ENCODE measurements around the gene CALHM5.

The CALHM5 gene

GRCh38 chr6:116524236-116524635, 12.8 kb downstream of the CALHM5 start:
- H3K36me3 Mint-ChIP-seq (ENCODE audit: low read depth), result no peaks in the 10 kb centered on the region
- no peaks in the 10 kb centered on the region for H3K4me1 Mint-ChIP-seq (ENCODE audit: low read depth)
- H3K27ac Mint-ChIP-seq, result no peak overlapping the region
- no peak overlapping the region for H3K4me3 Mint-ChIP-seq
- no peaks in the 10 kb centered on the region for H3K27me3 Mint-ChIP-seq
- no peaks in the 10 kb centered on the region for H3K9me3 Mint-ChIP-seq

GRCh38 chr6:116528133-116528532, 16.7 kb downstream of the CALHM5 start:
- Mint-ChIP-seq H3K36me3 (ENCODE audit: low read depth) (no peaks in the 10 kb centered on the region), H3K4me3 (no peak overlapping the region), H3K9me3 (no peaks in the 10 kb centered on the region), H3K4me1 (ENCODE audit: low read depth) (no peaks in the 10 kb centered on the region), H3K27ac (no peak overlapping the region), H3K27me3 (peaks cover 5% of the 10 kb centered on the region)

GRCh38 chr6:116528780-116529179, 17.3 kb downstream of the CALHM5 start:
- no peaks in the 10 kb centered on the region for H3K4me1 Mint-ChIP-seq (ENCODE audit: low read depth)
- no peak overlapping the region for H3K27ac Mint-ChIP-seq
- H3K4me3 Mint-ChIP-seq, result no peak overlapping the region
- H3K9me3 Mint-ChIP-seq, result no peaks in the 10 kb centered on the region
- H3K27me3 Mint-ChIP-seq, result peaks cover 5% of the 10 kb centered on the region
- no peaks in the 10 kb centered on the region for H3K36me3 Mint-ChIP-seq (ENCODE audit: low read depth)

GRCh38 chr6:116529466-116530290, 18.2 kb downstream of the CALHM5 start:
- no peaks in the 10 kb centered on the region for H3K36me3 Mint-ChIP-seq (ENCODE audit: low read depth)
- H3K27ac Mint-ChIP-seq, result no peak overlapping the region
- H3K4me1 Mint-ChIP-seq (ENCODE audit: low read depth), result no peaks in the 10 kb centered on the region
- no peak overlapping the region for H3K4me3 Mint-ChIP-seq
- H3K27me3 Mint-ChIP-seq, result peaks cover 5% of the 10 kb centered on the region
- no peaks in the 10 kb centered on the region for H3K9me3 Mint-ChIP-seq

GRCh38 chr6:116530436-116530835, 19.0 kb downstream of the CALHM5 start:
- Mint-ChIP-seq H3K9me3 (no peaks in the 10 kb centered on the region), H3K4me1 (ENCODE audit: low read depth) (no peaks in the 10 kb centered on the region), H3K27ac (no peak overlapping the region), H3K4me3 (no peak overlapping the region), H3K36me3 (ENCODE audit: low read depth) (no peaks in the 10 kb centered on the region), H3K27me3 (peaks cover 5% of the 10 kb centered on the region)

GRCh38 chr6:116531675-116532570, 20.5 kb downstream of the CALHM5 start:
- Mint-ChIP-seq H3K4me3 (no peak overlapping the region), H3K27ac (no peak overlapping the region), H3K27me3 (peaks cover 5% of the 10 kb centered on the region), H3K4me1 (ENCODE audit: low read depth) (no peaks in the 10 kb centered on the region), H3K9me3 (no peaks in the 10 kb centered on the region), H3K36me3 (ENCODE audit: low read depth) (no peaks in the 10 kb centered on the region)

- Mint-ChIP-seq H3K27ac (no peak overlapping the region), H3K4me3 (no peak overlapping the region), H3K4me1 (ENCODE audit: low read depth) (no peaks in the 10 kb centered on the region), H3K9me3 (no peaks in the 10 kb centered on the region), H3K27me3 (peaks cover 5% of the 10 kb centered on the region), H3K36me3 (ENCODE audit: low read depth) (no peaks in the 10 kb centered on the region)
These were observed 22.0 kb downstream of the CALHM5 start for GRCh38 chr6:116533233-116533957.

GRCh38 chr6:116535109-116535508, 23.7 kb downstream of the CALHM5 start:
- Mint-ChIP-seq H3K9me3 (no peaks in the 10 kb centered on the region), H3K4me3 (no peak overlapping the region), H3K27ac (no peak overlapping the region), H3K27me3 (peaks cover 5% of the 10 kb centered on the region), H3K4me1 (ENCODE audit: low read depth) (no peaks in the 10 kb centered on the region), H3K36me3 (ENCODE audit: low read depth) (no peaks in the 10 kb centered on the region)

GRCh38 chr6:116536216-116536621, 24.8 kb downstream of the CALHM5 start:
- H3K4me1 Mint-ChIP-seq (ENCODE audit: low read depth), result no peaks in the 10 kb centered on the region
- no peak overlapping the region for H3K4me3 Mint-ChIP-seq
- no peaks in the 10 kb centered on the region for H3K9me3 Mint-ChIP-seq
- peaks cover 16% of the 10 kb centered on the region for H3K27me3 Mint-ChIP-seq
- H3K27ac Mint-ChIP-seq, result no peak overlapping the region
- no peaks in the 10 kb centered on the region for H3K36me3 Mint-ChIP-seq (ENCODE audit: low read depth)

GRCh38 chr6:116542426-116542825, 31.0 kb downstream of the CALHM5 start:
- no peaks in the 10 kb centered on the region for H3K4me1 Mint-ChIP-seq (ENCODE audit: low read depth)
- H3K27me3 Mint-ChIP-seq, result peaks cover 40% of the 10 kb centered on the region

GRCh38 chr6:116543149-116543548, 31.7 kb downstream of the CALHM5 start:
- Mint-ChIP-seq H3K9me3 (no peaks in the 10 kb centered on the region), H3K4me3 (no peak overlapping the region), H3K27ac (no peak overlapping the region), H3K36me3 (ENCODE audit: low read depth) (no peaks in the 10 kb centered on the region), H3K27me3 (peaks cover 40% of the 10 kb centered on the region), H3K4me1 (ENCODE audit: low read depth) (no peaks in the 10 kb centered on the region)

More at GRCh38 chr6:116542426-116542825, 31.0 kb downstream of the CALHM5 start:
- H3K36me3 Mint-ChIP-seq (ENCODE audit: low read depth), result no peaks in the 10 kb centered on the region
- H3K9me3 Mint-ChIP-seq, result no peaks in the 10 kb centered on the region
- H3K27ac Mint-ChIP-seq, result no peak overlapping the region
- no peak overlapping the region for H3K4me3 Mint-ChIP-seq

GRCh38 chr6:116545651-116546050, 34.2 kb downstream of the CALHM5 start, which contains the start of gene TRAPPC3L:
TSS of gene TRAPPC3L (minus strand) at chr6:116545684. CDS start at chr6:116545514, 170 bp downstream.
- Mint-ChIP-seq H3K4me1 (ENCODE audit: low read depth) (no peaks in the 10 kb centered on the region), H3K36me3 (ENCODE audit: low read depth) (no peaks in the 10 kb centered on the region), H3K9me3 (no peaks in the 10 kb centered on the region), H3K27ac (no peak within 1 kb of the TSS), H3K27me3 (peaks cover 30% of the 10 kb centered on the region), H3K4me3 (no peak within 1 kb of the TSS)

- H3K4me1 Mint-ChIP-seq (ENCODE audit: low read depth), result no peaks in the 10 kb centered on the region
- H3K27ac Mint-ChIP-seq, result no peak overlapping the region
- H3K36me3 Mint-ChIP-seq (ENCODE audit: low read depth), result no peaks in the 10 kb centered on the region
- H3K4me3 Mint-ChIP-seq, result no peak overlapping the region
- H3K27me3 Mint-ChIP-seq, result peaks cover 30% of the 10 kb centered on the region
- no peaks in the 10 kb centered on the region for H3K9me3 Mint-ChIP-seq
These were observed 35.9 kb downstream of the CALHM5 start for GRCh38 chr6:116547358-116547757.

GRCh38 chr6:116550796-116551195, 39.4 kb downstream of the CALHM5 start:
- Mint-ChIP-seq H3K27me3 (peaks cover 14% of the 10 kb centered on the region), H3K36me3 (ENCODE audit: low read depth) (no peaks in the 10 kb centered on the region), H3K27ac (no peak overlapping the region), H3K4me3 (no peak overlapping the region), H3K4me1 (ENCODE audit: low read depth) (no peaks in the 10 kb centered on the region), H3K9me3 (no peaks in the 10 kb centered on the region)

Measured in stimulated activated naive CD8-positive, alpha-beta T cell treated with anti-CD3 and anti-CD28 coated beads, Interleukin-15, Interleukin-2, amounts not matched to agents 100 ng/mL and 50 ng/mL, for 24 hours (primary cell).